HepG2 (cell line): ENCODE results near the gene RBM18.

ENCODE experiments used
- EZH2 ChIP-seq: conservative IDR thresholded peaks from 2 replicates; pipeline ENCODE4 v1.6.1; 2012; ENCODE audit warnings: mild to moderate bottlenecking, low read depth, low read length, moderate library complexity
- HMG20B ChIP-seq: conservative IDR thresholded peaks from 2 replicates; pipeline ENCODE4 v1.6.1; 2016; ENCODE audit warnings: missing genetic modification reagents, missing compliant biosample characterization
- IRF1 ChIP-seq: sonication (generic); formaldehyde crosslinking; IDR thresholded peaks from 2 replicates; pipeline ENCODE4 v1.4.0; 2020; ENCODE audit warnings: low read depth, mild to moderate bottlenecking, missing genetic modification reagents
- NR3C1 ChIP-seq: sonication (generic); formaldehyde crosslinking; IDR thresholded peaks from 2 replicates; pipeline ENCODE4 v1.4.0; 2020; ENCODE audit warnings: missing genetic modification reagents
- POLR2AphosphoS2 ChIP-seq: IDR thresholded peaks from 2 replicates; pipeline ENCODE4 v1.6.1; 2011; ENCODE audit warnings: low read depth, low read length, improper control_type of control experiment
- SUZ12 ChIP-seq: fragments of 150-350 bp; IDR thresholded peaks from 2 replicates; pipeline ENCODE4 v1.6.1; 2014; ENCODE audit warnings: low read depth, low read length
- TAF1 ChIP-seq: sonication (generic); formaldehyde crosslinking; IDR thresholded peaks from 2 replicates; pipeline ENCODE4 v1.4.0; 2020; ENCODE audit warnings: missing genetic modification reagents
- ZNF747 ChIP-seq: sonication (generic); formaldehyde crosslinking; IDR thresholded peaks from 2 replicates; pipeline ENCODE4 v1.8.1; 2023; ENCODE audit warnings: missing genetic modification reagents, mild to moderate bottlenecking, borderline replicate concordance
- TF ChIP-seq, protein P1 (sequence below): sonication (generic); formaldehyde crosslinking; IDR thresholded peaks from 2 replicates; pipeline ENCODE4 v1.5.1; 2020; ENCODE audit warnings: mild to moderate bottlenecking, missing genetic modification reagents
- TF ChIP-seq, protein P2 (sequence below): sonication (generic); formaldehyde crosslinking; IDR thresholded peaks from 2 replicates; pipeline ENCODE4 v1.4.0; 2020; ENCODE audit warnings: missing genetic modification reagents, borderline replicate concordance

- TF ChIP-seq SUZ12 (no peak), NR3C1 (CRISPR knock-in tag) (no peak), POLR2AphosphoS2 (no peak), ZNF747 (no peak), TAF1 (CRISPR knock-in tag) (no peak), IRF1 (no peak), EZH2 (no peak), HMG20B (CRISPR knock-in tag) (no peak)
- TF ChIP-seq, protein P1, sequence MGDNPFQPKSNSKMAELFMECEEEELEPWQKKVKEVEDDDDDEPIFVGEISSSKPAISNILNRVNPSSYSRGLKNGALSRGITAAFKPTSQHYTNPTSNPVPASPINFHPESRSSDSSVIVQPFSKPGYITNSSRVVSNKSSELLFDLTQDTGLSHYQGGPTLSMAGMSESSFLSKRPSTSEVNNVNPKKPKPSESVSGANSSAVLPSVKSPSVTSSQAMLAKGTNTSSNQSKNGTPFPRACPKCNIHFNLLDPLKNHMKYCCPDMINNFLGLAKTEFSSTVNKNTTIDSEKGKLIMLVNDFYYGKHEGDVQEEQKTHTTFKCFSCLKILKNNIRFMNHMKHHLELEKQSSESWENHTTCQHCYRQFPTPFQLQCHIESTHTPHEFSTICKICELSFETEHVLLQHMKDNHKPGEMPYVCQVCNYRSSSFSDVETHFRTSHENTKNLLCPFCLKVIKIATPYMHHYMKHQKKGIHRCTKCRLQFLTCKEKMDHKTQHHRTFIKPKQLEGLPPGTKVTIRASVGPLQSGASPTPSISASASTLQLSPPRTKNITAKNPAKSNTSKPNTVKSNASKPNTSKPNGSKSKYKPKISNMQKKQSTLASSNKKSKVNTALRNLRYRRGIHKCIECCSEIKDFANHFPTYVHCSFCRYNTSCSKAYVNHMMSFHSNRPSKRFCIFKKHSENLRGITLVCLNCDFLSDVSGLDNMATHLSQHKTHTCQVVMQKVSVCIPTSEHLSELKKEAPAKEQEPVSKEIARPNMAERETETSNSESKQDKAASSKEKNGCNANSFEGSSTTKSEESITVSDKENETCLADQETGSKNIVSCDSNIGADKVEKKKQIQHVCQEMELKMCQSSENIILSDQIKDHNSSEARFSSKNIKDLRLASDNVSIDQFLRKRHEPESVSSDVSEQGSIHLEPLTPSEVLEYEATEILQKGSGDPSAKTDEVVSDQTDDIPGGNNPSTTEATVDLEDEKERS (CRISPR knock-in tag), result no peak
- TF ChIP-seq, protein P2, sequence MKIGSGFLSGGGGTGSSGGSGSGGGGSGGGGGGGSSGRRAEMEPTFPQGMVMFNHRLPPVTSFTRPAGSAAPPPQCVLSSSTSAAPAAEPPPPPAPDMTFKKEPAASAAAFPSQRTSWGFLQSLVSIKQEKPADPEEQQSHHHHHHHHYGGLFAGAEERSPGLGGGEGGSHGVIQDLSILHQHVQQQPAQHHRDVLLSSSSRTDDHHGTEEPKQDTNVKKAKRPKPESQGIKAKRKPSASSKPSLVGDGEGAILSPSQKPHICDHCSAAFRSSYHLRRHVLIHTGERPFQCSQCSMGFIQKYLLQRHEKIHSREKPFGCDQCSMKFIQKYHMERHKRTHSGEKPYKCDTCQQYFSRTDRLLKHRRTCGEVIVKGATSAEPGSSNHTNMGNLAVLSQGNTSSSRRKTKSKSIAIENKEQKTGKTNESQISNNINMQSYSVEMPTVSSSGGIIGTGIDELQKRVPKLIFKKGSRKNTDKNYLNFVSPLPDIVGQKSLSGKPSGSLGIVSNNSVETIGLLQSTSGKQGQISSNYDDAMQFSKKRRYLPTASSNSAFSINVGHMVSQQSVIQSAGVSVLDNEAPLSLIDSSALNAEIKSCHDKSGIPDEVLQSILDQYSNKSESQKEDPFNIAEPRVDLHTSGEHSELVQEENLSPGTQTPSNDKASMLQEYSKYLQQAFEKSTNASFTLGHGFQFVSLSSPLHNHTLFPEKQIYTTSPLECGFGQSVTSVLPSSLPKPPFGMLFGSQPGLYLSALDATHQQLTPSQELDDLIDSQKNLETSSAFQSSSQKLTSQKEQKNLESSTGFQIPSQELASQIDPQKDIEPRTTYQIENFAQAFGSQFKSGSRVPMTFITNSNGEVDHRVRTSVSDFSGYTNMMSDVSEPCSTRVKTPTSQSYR (CRISPR knock-in tag), result no peak
Measured at GRCh38 chr9:122216798-122217418, 47.7 kb downstream of the RBM18 start.
